PC-3 (cell line): ENCODE measurements around the gene ZBTB26. TPM values are rescaled to one million over a fixed set of nuclear protein-coding genes. Genes with fewer than 3 reads are reported as not detected.

Experiments
- ATAC-seq: fragments of 200-7000 bp; cut with Tn5 transposase; 2 replicates; pipeline ENCODE4 v1.9.1; 2020; ENCODE audit warnings: mild to moderate bottlenecking, moderate library complexity
- Bru-seq: library from RNA; stranded (reverse); fragments of 400-500 nt; gene quantifications from one replicate; lab custom pipeline; 2021; lab: Mats Ljungman, UMichigan
- BruChase-seq, 2 experiments: library from RNA; stranded (reverse); fragments of 400-500 nt; gene quantifications; one replicate each; lab custom pipeline; 2021; lab: Mats Ljungman, UMichigan
- BruUV-seq: library from RNA; stranded (reverse); fragments of 400-500 nt; replicated peaks from 2 replicates; lab custom pipeline; 2021; lab: Mats Ljungman, UMichigan
- CTCF ChIA-PET: fragments of 300-600 bp; sonication (Branson Sonifier 250); formaldehyde crosslinking; loops from one replicate; lab custom pipeline; 2022; ENCODE audit warnings: antibody characterized with exemption; lab: Charles Lee
- POLR2A ChIA-PET: fragments of 300-600 bp; sonication (Branson Sonifier 250); formaldehyde crosslinking; loops from one replicate; lab custom pipeline; 2022; ENCODE audit warnings: antibody characterized with exemption; ENCODE audit not compliant: unreplicated experiment; lab: Charles Lee
- DNase-seq: peaks from one replicate; pipeline ENCODE4 v3.0.0-alpha.2; 2015
- H2AFZ ChIP-seq: fragments of 300-600 bp; sonication (generic); 2 replicates; pipeline ENCODE4 v1.6.0; 2016; ENCODE audit warnings: antibody characterized with exemption, low read length
- H3F3A ChIP-seq: fragments of 300-600 bp; sonication (generic); one replicate; pipeline ENCODE4 v1.6.0; 2017; ENCODE audit warnings: antibody characterized with exemption, low read length, control low read depth, mild to moderate bottlenecking; ENCODE audit not compliant: unreplicated experiment
- H3K27ac ChIP-seq: fragments of 300-600 bp; sonication (generic); 2 replicates; pipeline ENCODE4 v1.5.1; 2016; ENCODE audit warnings: mild to moderate bottlenecking, low read length
- H3K27me3 ChIP-seq: fragments of 300-600 bp; sonication (generic); 2 replicates; pipeline ENCODE4 v1.6.1; 2016; ENCODE audit warnings: low read length, mixed read lengths
- H3K36me3 ChIP-seq: fragments of 300-600 bp; sonication (generic); 2 replicates; pipeline ENCODE4 v1.6.1; 2016; ENCODE audit warnings: low read depth, mixed run types, low read length, mixed read lengths
- H3K4me1 ChIP-seq: fragments of 300-600 bp; sonication (generic); 2 replicates; pipeline ENCODE4 v1.5.1; 2016; ENCODE audit warnings: low read length; ENCODE audit not compliant: insufficient read depth
- H3K4me2 ChIP-seq: fragments of 300-600 bp; sonication (generic); 2 replicates; pipeline ENCODE4 v1.6.0; 2016; ENCODE audit warnings: low read length
- H3K4me3 ChIP-seq: fragments of 300-600 bp; sonication (generic); 2 replicates; pipeline ENCODE4 v1.5.1; 2016; ENCODE audit warnings: mild to moderate bottlenecking, low read length, mixed read lengths
- H3K79me2 ChIP-seq: fragments of 300-600 bp; sonication (generic); 2 replicates; pipeline ENCODE4 v1.6.1; 2017; ENCODE audit warnings: low read length, mixed read lengths
- H3K9ac ChIP-seq: fragments of 300-600 bp; sonication (generic); 2 replicates; pipeline ENCODE4 v1.6.0; 2016; ENCODE audit warnings: mild to moderate bottlenecking, low read length
- H3K9me2 ChIP-seq: fragments of 300-600 bp; sonication (generic); replicated peaks from 2 replicates; pipeline ENCODE4 v1.6.1; 2016; ENCODE audit warnings: mixed run types, low read length, mixed read lengths
- H3K9me3 ChIP-seq: fragments of 300-600 bp; sonication (generic); 2 replicates; pipeline ENCODE4 v1.6.1; 2016; ENCODE audit warnings: low read length, mixed read lengths
- H4K20me1 ChIP-seq: fragments of 300-600 bp; sonication (generic); 2 replicates; pipeline ENCODE4 v1.6.1; 2016; ENCODE audit warnings: low read length, mixed read lengths
- EZH2 ChIP-seq: fragments of 300-600 bp; sonication (generic); IDR thresholded peaks from one replicate; pipeline ENCODE4 v1.6.1; 2017; ENCODE audit warnings: antibody characterized with exemption, mild to moderate bottlenecking, low read length; ENCODE audit not compliant: unreplicated experiment
- EZH2phosphoT487 ChIP-seq: fragments of 300-600 bp; sonication (generic); IDR thresholded peaks from 2 replicates; pipeline ENCODE4 v1.6.1; 2018; ENCODE audit warnings: mild to moderate bottlenecking, antibody characterized with exemption, low read length, borderline replicate concordance
- intact Hi-C: fragments of 100-400 bp; cut with micrococcal nuclease; formaldehyde crosslinking; loops from 2 replicates; pipeline ENCODE4 v1.9.0; 2023
- long read RNA-seq: library from polyadenylated mRNA; unstranded; transcript quantifications from one replicate; pipeline ENCODE4 v2.0.0, GENCODE V29; 2021; ENCODE audit not compliant: unreplicated experiment
- total RNA-seq: library from RNA; depleted of rRNA; stranded (reverse); fragments of >200 nt; gene quantifications from 2 replicates; pipeline ENCODE4 v1.2.3, GENCODE V29; 2014; rRNA removed
- TF ChIP-seq, protein P1 (sequence below): fragments of 300-600 bp; sonication (generic); conservative IDR thresholded peaks from 2 replicates; pipeline ENCODE4 v1.5.1; 2017; ENCODE audit warnings: antibody characterized with exemption, low read depth, mild to moderate bottlenecking, low read length

The ZBTB26 gene, protein sequence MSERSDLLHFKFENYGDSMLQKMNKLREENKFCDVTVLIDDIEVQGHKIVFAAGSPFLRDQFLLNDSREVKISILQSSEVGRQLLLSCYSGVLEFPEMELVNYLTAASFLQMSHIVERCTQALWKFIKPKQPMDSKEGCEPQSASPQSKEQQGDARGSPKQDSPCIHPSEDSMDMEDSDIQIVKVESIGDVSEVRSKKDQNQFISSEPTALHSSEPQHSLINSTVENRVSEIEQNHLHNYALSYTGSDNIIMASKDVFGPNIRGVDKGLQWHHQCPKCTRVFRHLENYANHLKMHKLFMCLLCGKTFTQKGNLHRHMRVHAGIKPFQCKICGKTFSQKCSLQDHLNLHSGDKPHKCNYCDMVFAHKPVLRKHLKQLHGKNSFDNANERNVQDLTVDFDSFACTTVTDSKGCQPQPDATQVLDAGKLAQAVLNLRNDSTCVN
- total RNA-seq (1.5 and 1.6 TPM in 2 replicates), Bru-seq, nascent RNA (percentile 75 among the genes with signal in this experiment), BruChase-seq, experiment 1, labeled RNA remaining after a 6-hour chase (percentile 68 among the genes with signal in this experiment), BruChase-seq, experiment 2, labeled RNA remaining after a 2-hour chase (percentile 80 among the genes with signal in this experiment)
- long read RNA-seq, full-length matches to known transcripts, result 8 of 25 reads
- long read RNA-seq, partial matches to known transcripts, result 0 of 25 reads
- long read RNA-seq, other reads (novel, unspliced or antisense), result 17 of 25 reads

DNA sequence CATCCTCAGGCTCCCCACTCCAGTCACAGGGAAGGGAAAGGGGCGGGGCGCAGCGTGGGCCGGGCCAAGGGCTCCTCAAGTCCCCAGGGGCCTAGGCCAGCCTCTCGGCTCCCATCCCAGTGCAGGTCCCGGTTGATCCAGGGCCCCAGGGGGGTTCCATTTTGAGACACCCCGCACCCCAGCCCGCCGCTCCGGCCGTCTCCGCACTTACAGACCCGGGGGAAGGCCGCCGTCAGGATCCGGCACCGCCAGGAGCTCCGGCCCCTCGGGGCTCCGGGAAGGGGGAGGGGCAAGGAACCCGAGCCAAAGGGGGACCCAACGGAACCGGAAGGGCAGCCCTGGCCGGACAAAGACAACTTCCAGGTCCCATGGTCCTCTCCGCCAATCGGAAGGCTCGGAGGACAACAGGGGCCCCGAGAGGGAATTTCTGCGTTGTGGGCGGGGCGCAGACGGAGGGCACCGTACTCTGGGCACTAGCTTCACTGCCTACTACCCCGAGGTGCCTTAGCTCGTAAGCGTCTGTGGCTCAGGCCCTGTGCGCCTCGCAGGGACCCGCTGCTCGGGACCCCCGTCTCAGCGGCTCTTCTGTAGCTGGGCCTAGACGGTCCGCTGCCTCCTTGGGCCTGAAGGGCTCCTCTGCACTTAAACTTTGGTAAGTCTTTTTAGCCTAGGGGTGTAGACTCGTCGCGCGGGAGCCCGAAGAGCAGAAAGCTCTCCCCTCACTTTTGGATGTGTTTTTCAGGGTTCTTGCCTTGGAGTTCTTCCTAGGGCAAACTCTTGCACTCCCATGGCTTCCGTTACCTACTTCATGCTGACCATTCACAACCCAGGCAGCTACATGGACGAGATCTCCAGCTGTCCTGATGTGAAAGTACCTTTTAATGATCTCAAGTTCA is at the start of gene ZBTB26:
ZBTB26 (minus strand) TSS at position 287 of the 896 bp plus-strand sequence. CDS start 11,578 bp downstream, outside the sequence.
- peaks cover 92% of the 10 kb centered on the region for H3K79me2 ChIP-seq

DNA sequence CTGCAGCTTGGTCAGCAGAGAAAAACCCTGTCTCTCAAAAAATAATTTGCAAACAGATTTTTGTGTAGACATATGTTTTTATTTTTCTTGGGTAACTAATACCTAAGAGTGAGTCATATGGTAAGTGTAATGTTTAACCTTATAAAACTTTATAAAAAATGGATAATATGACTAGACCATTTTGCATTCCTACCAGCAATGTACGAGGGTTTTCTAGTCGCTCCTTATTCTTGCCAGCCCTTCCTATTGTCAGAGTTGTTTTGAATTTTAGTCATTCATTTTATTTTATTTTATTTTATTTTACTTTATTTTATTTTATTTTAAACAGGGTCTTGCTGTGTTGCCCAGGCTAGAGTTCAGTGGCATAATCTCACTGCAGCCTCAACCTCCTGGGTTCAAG is 47.3 kb upstream of the ZBTB26 start:
- POLR2A ChIA-PET, result no interaction called here

More for the DNA sequence above, at the start of gene ZBTB26:
- Histone ChIP-seq H3K9ac (peak within 1 kb of the TSS; percentile 89), H3K9me3 (no peaks in the 10 kb centered on the region), H3F3A (no peaks in the 10 kb centered on the region), H3K4me3 (peak within 1 kb of the TSS; percentile 81), H3K27ac (peak within 1 kb of the TSS; percentile 49), H3K36me3 (peaks cover 4% of the 10 kb centered on the region), H3K4me1 (peaks cover 23% of the 10 kb centered on the region), H3K27me3 (no peaks in the 10 kb centered on the region), H3K9me2 (no peaks in the 10 kb centered on the region), H3K4me2 (peak within 1 kb of the TSS; percentile 81), H2AFZ (peak within 1 kb of the TSS; percentile 87), H4K20me1 (no peaks in the 10 kb centered on the region)
- no peak for TF ChIP-seq EZH2
- TF ChIP-seq, protein P1, sequence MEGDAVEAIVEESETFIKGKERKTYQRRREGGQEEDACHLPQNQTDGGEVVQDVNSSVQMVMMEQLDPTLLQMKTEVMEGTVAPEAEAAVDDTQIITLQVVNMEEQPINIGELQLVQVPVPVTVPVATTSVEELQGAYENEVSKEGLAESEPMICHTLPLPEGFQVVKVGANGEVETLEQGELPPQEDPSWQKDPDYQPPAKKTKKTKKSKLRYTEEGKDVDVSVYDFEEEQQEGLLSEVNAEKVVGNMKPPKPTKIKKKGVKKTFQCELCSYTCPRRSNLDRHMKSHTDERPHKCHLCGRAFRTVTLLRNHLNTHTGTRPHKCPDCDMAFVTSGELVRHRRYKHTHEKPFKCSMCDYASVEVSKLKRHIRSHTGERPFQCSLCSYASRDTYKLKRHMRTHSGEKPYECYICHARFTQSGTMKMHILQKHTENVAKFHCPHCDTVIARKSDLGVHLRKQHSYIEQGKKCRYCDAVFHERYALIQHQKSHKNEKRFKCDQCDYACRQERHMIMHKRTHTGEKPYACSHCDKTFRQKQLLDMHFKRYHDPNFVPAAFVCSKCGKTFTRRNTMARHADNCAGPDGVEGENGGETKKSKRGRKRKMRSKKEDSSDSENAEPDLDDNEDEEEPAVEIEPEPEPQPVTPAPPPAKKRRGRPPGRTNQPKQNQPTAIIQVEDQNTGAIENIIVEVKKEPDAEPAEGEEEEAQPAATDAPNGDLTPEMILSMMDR, result no peak
- TF ChIP-seq EZH2phosphoT487, result no peak
- DNase-seq (peak; percentile 88), ATAC-seq (peak; percentile 96)
- BruUV-seq, result TSS peak; percentile 59
- POLR2A ChIA-PET, result interaction anchor here (0.5 to 0.6 kb wide), 4 partner anchors 23 to 33 kb away, joined by 3 to 4 read pairs (median 3); no protein-coding TSS in a partner anchor
- CTCF ChIA-PET, result no interaction called here
- intact Hi-C loops, result loop anchor here (5.0 kb wide), 1 partner anchor 61 kb away; no protein-coding TSS in a partner anchor

More for the DNA sequence above, 47.3 kb upstream of the ZBTB26 start:
- DNase-seq, result peak; percentile 4
- H3K4me1 ChIP-seq, result peaks cover 3% of the 10 kb centered on the region; the same call in 1 of the 2 replicates
- peaks cover 18% of the 10 kb centered on the region for H3K79me2 ChIP-seq
- peak; percentile 86 for ATAC-seq
- no peaks in the 10 kb centered on the region for H3F3A ChIP-seq
- no peak overlapping the region for H3K9ac ChIP-seq
- no peak overlapping the region for H3K4me3 ChIP-seq
- H3K27ac ChIP-seq, result peak overlapping the region; percentile 30; the same call in 1 of the 2 replicates
- H3K36me3 ChIP-seq, result no peaks in the 10 kb centered on the region
- no peaks in the 10 kb centered on the region for H3K27me3 ChIP-seq
- no peak overlapping the region for H2AFZ ChIP-seq
- BruUV-seq, result no TSS peak
- intact Hi-C loops, result no loop called here
- no peaks in the 10 kb centered on the region for H4K20me1 ChIP-seq
- no peaks in the 10 kb centered on the region for H3K9me2 ChIP-seq
- CTCF ChIA-PET, result no interaction called here
- no peak overlapping the region for H3K4me2 ChIP-seq
- H3K9me3 ChIP-seq, result no peaks in the 10 kb centered on the region
- TF ChIP-seq, protein P1, result no peak
- TF ChIP-seq EZH2 (no peak), EZH2phosphoT487 (no peak)
